NCI-H2227 (cell line): ENCODE results near the gene CLK2.
"Not testable (repeated sequence)": the region's sequence is repeated elsewhere in the genome, so short reads cannot be mapped to it uniquely, and the experiment has no call there.

ENCODE experiments used
- DNase-seq: peaks from one replicate; lab custom pipeline; 2025; ENCODE audit not compliant: unreplicated experiment; lab: John Stamatoyannopoulos, UW

Gene CLK2

GRCh38 chr1:155214702-155215101, 58.6 kb downstream of the CLK2 start:
- DNase-seq, result not testable (repeated sequence)
